Peyer's patch (tissue), 4 donors: ENCODE data around the gene SGSM2.
A peak's percentile ranks its signal among the peaks of the same experiment; 100 is the strongest.

Experiments
- POLR2A ChIP-seq, 2 donors: fragments of 450-650 bp; IDR thresholded peaks; one replicate each; pipeline ENCODE4 v1.5.1; 2017; ENCODE audit warnings: antibody characterized with exemption in 2 of 2, mild to moderate bottlenecking in 2 of 2, moderate library complexity in 2 of 2
- TF ChIP-seq, protein P1 (sequence below), 6 experiments: fragments of 450-650 bp in 4 of 6; fragments of 200-600 bp in 2 of 6; sonication (generic) in 1 of 6; IDR thresholded peaks; one replicate each; pipeline ENCODE4 v1.5.1; 2017 to 2019; ENCODE audit warnings: antibody characterized with exemption in 6 of 6, mild to moderate bottlenecking in 3 of 6, moderate library complexity in 1 of 6

DNA sequence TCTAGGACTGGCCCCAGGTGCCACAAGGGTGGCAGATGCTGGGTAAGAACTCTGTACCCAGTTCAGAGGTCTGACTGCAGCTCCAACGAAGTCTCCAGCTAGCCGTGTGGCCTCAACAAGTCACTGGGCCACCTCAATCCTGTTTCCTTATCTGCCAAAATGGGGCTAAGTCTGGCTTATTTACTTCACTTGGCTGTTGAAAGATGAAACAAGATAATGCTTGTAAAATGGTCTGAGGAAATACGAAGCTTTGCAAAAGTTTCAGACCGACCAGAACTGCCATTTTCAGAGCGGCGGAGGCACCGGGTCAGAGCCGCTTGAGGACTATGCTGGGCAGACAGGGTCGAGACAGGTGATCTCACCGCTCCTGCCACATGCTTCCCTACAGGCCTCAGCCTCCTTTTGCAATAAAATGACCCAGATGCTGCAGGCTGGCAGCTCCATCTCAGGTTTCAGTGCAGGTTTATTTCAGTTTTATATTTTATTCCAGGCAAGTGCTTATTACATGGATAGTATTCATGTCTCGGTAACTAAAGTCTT, 46.4 kb downstream of the SGSM2 start:
- TF ChIP-seq, protein P1, sequence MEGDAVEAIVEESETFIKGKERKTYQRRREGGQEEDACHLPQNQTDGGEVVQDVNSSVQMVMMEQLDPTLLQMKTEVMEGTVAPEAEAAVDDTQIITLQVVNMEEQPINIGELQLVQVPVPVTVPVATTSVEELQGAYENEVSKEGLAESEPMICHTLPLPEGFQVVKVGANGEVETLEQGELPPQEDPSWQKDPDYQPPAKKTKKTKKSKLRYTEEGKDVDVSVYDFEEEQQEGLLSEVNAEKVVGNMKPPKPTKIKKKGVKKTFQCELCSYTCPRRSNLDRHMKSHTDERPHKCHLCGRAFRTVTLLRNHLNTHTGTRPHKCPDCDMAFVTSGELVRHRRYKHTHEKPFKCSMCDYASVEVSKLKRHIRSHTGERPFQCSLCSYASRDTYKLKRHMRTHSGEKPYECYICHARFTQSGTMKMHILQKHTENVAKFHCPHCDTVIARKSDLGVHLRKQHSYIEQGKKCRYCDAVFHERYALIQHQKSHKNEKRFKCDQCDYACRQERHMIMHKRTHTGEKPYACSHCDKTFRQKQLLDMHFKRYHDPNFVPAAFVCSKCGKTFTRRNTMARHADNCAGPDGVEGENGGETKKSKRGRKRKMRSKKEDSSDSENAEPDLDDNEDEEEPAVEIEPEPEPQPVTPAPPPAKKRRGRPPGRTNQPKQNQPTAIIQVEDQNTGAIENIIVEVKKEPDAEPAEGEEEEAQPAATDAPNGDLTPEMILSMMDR (IDR thresholded peaks at IDR 0.05), result no peak
- TF ChIP-seq POLR2A (IDR thresholded peaks at IDR 0.05), result peak in 1 of 2 donors; percentile 45
